ENCODE data around the gene SIMC1. TPM values are rescaled to one million over a fixed set of nuclear protein-coding genes. Genes with fewer than 3 reads are reported as not detected.

Gene SIMC1
- total RNA-seq, 1 donor from 2014 or later = 10.4 TPM

GRCh38 chr5:176320577-176320976 is 82.4 kb downstream of the SIMC1 start:
- no peak overlapping the region for H3K27ac Mint-ChIP-seq (ENCODE audit: unreplicated experiment)

GRCh38 chr5:176334031-176334770 is 96.0 kb downstream of the SIMC1 start:
- Histone ChIP-seq H3K27ac (ENCODE audit: low read depth, low read length) (no peak overlapping the region), H3K9ac (ENCODE audit: low read length) (no peak overlapping the region), H3K79me2 (ENCODE audit: insufficient read depth, low read length) (no peaks in the 10 kb centered on the region), H3K9me3 (ENCODE audit: insufficient read depth, low read depth, low read length) (no peaks in the 10 kb centered on the region), H4K20me1 (ENCODE audit: insufficient read depth, low read length) (no peaks in the 10 kb centered on the region), H2AFZ (ENCODE audit: low read depth, low read length) (no peak overlapping the region), H3K4me3 (ENCODE audit: insufficient read depth, low read depth, low read length) (no peak overlapping the region), H3K4me1 (ENCODE audit: insufficient read depth, low read length) (no peaks in the 10 kb centered on the region), H3K4me2 (ENCODE audit: low read length) (no peak overlapping the region), H3K27me3 (ENCODE audit: insufficient read depth, low read length) (no peaks in the 10 kb centered on the region), H3K36me3 (ENCODE audit: insufficient read depth, low read length) (peaks cover 12% of the 10 kb centered on the region)
- H3K27me3 Mint-ChIP-seq (ENCODE audit: low read depth, unreplicated experiment) = no peaks in the 10 kb centered on the region
- H3K4me3 Mint-ChIP-seq (ENCODE audit: unreplicated experiment) = no peak overlapping the region
- no peak for DNase-seq (ENCODE audit: low read depth)
- H3K4me1 Mint-ChIP-seq (ENCODE audit: low read depth, unreplicated experiment) = no peaks in the 10 kb centered on the region
- no peak for FAIRE-seq
- peaks cover 3% of the 10 kb centered on the region for H3K9me3 Mint-ChIP-seq (ENCODE audit: unreplicated experiment)
- H3K27ac Mint-ChIP-seq (ENCODE audit: unreplicated experiment) = no peak overlapping the region
- peaks cover 15% of the 10 kb centered on the region for H3K36me3 Mint-ChIP-seq (ENCODE audit: low read depth, unreplicated experiment)
- no peak for TF ChIP-seq CTCF (IDR thresholded peaks at IDR 0.05; ENCODE audit: insufficient read depth, low read depth, low read length)
- TF ChIP-seq EZH2 (IDR thresholded peaks at IDR 0.05; ENCODE audit: insufficient read depth, low read length) = no peak

More at GRCh38 chr5:176320577-176320976, 82.4 kb downstream of the SIMC1 start:
- Histone ChIP-seq H3K4me1 (ENCODE audit: insufficient read depth, low read length) (no peaks in the 10 kb centered on the region), H3K4me3 (ENCODE audit: insufficient read depth, low read depth, low read length) (no peak overlapping the region), H3K36me3 (ENCODE audit: insufficient read depth, low read length) (peaks cover 6% of the 10 kb centered on the region), H3K9me3 (ENCODE audit: insufficient read depth, low read depth, low read length) (no peaks in the 10 kb centered on the region), H3K27ac (ENCODE audit: low read depth, low read length) (no peak overlapping the region), H3K9ac (ENCODE audit: low read length) (no peak overlapping the region), H3K27me3 (ENCODE audit: insufficient read depth, low read length) (no peaks in the 10 kb centered on the region), H2AFZ (ENCODE audit: low read depth, low read length) (no peak overlapping the region), H4K20me1 (ENCODE audit: insufficient read depth, low read length) (no peaks in the 10 kb centered on the region), H3K4me2 (ENCODE audit: low read length) (no peak overlapping the region), H3K79me2 (ENCODE audit: insufficient read depth, low read length) (no peaks in the 10 kb centered on the region)
- FAIRE-seq = no peak
- H3K9me3 Mint-ChIP-seq (ENCODE audit: unreplicated experiment) = no peaks in the 10 kb centered on the region
- no peak overlapping the region for H3K4me3 Mint-ChIP-seq (ENCODE audit: unreplicated experiment)
- TF ChIP-seq EZH2 (IDR thresholded peaks at IDR 0.05; ENCODE audit: insufficient read depth, low read length) = no peak
- no peak for TF ChIP-seq CTCF (IDR thresholded peaks at IDR 0.05; ENCODE audit: insufficient read depth, low read depth, low read length)
- peaks cover 6% of the 10 kb centered on the region for H3K36me3 Mint-ChIP-seq (ENCODE audit: low read depth, unreplicated experiment)
- no peak for DNase-seq (ENCODE audit: low read depth)
- no peaks in the 10 kb centered on the region for H3K27me3 Mint-ChIP-seq (ENCODE audit: low read depth, unreplicated experiment)
- no peaks in the 10 kb centered on the region for H3K4me1 Mint-ChIP-seq (ENCODE audit: low read depth, unreplicated experiment)

- H4K20me1 ChIP-seq (ENCODE audit: insufficient read depth, low read length) = no peaks in the 10 kb centered on the region
- DNase-seq (ENCODE audit: low read depth) (no peak), FAIRE-seq (no peak)
- H3K4me1 ChIP-seq (ENCODE audit: insufficient read depth, low read length) = no peaks in the 10 kb centered on the region
- no peak overlapping the region for H3K4me3 Mint-ChIP-seq (ENCODE audit: unreplicated experiment)
- peaks cover 18% of the 10 kb centered on the region for H3K36me3 Mint-ChIP-seq (ENCODE audit: low read depth, unreplicated experiment)
- TF ChIP-seq EZH2 (IDR thresholded peaks at IDR 0.05; ENCODE audit: insufficient read depth, low read length) (no peak), CTCF (IDR thresholded peaks at IDR 0.05; ENCODE audit: insufficient read depth, low read depth, low read length) (no peak)
- no peak overlapping the region for H3K27ac Mint-ChIP-seq (ENCODE audit: unreplicated experiment)
- no peak overlapping the region for H3K4me3 ChIP-seq (ENCODE audit: insufficient read depth, low read depth, low read length)
- H2AFZ ChIP-seq (ENCODE audit: low read depth, low read length) = no peak overlapping the region
- no peak overlapping the region for H3K9ac ChIP-seq (ENCODE audit: low read length)
- H3K27ac ChIP-seq (ENCODE audit: low read depth, low read length) = no peak overlapping the region
- H3K36me3 ChIP-seq (ENCODE audit: insufficient read depth, low read length) = peaks cover 16% of the 10 kb centered on the region
- no peak overlapping the region for H3K4me2 ChIP-seq (ENCODE audit: low read length)
- H3K9me3 ChIP-seq (ENCODE audit: insufficient read depth, low read depth, low read length) = no peaks in the 10 kb centered on the region
- H3K79me2 ChIP-seq (ENCODE audit: insufficient read depth, low read length) = no peaks in the 10 kb centered on the region
- H3K9me3 Mint-ChIP-seq (ENCODE audit: unreplicated experiment) = peaks cover 3% of the 10 kb centered on the region
- H3K4me1 Mint-ChIP-seq (ENCODE audit: low read depth, unreplicated experiment) = no peaks in the 10 kb centered on the region
- H3K27me3 ChIP-seq (ENCODE audit: insufficient read depth, low read length) = no peaks in the 10 kb centered on the region
- H3K27me3 Mint-ChIP-seq (ENCODE audit: low read depth, unreplicated experiment) = no peaks in the 10 kb centered on the region
Measured at GRCh38 chr5:176337913-176338312, 99.7 kb downstream of the SIMC1 start.
